ENCODE results near the gene STX11. TPM values are rescaled to one million over a fixed set of nuclear protein-coding genes. Genes with fewer than 3 reads are reported as not detected.

The STX11 gene
- total RNA-seq, 4 donors from 2014 or later = 0.62 to 11.0 (median 6.4) TPM

DNA sequence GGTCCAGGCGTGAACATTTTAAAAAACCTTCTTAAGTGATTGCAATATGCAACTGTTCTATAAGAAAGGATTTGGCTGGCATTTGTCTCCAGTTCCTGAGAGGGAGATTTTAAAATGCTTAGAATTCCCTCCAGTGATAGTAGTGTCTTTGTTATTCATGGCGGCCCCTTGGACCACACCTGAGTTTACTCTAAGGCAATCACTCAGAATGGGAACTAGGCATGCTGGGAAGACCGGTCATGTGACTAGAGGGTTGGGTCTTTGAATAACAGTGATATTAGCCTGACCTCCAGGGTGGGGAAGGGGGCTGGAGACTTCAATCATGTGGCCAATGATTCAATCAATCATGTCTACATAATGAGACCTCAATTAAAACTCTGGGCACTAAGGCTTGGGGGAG lies 84.1 kb downstream of the STX11 start:
- H3K27me3 ChIP-seq = no peaks in the 10 kb centered on the region
- TF ChIP-seq POLR2AphosphoS5 (IDR thresholded peaks at IDR 0.05) = no peak
- TF ChIP-seq POLR2A (IDR thresholded peaks at IDR 0.05) = no peak
- TF ChIP-seq, protein P1, sequence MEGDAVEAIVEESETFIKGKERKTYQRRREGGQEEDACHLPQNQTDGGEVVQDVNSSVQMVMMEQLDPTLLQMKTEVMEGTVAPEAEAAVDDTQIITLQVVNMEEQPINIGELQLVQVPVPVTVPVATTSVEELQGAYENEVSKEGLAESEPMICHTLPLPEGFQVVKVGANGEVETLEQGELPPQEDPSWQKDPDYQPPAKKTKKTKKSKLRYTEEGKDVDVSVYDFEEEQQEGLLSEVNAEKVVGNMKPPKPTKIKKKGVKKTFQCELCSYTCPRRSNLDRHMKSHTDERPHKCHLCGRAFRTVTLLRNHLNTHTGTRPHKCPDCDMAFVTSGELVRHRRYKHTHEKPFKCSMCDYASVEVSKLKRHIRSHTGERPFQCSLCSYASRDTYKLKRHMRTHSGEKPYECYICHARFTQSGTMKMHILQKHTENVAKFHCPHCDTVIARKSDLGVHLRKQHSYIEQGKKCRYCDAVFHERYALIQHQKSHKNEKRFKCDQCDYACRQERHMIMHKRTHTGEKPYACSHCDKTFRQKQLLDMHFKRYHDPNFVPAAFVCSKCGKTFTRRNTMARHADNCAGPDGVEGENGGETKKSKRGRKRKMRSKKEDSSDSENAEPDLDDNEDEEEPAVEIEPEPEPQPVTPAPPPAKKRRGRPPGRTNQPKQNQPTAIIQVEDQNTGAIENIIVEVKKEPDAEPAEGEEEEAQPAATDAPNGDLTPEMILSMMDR (IDR thresholded peaks at IDR 0.05) = no peak
- TF ChIP-seq EP300 (IDR thresholded peaks at IDR 0.05) = no peak
- H3K27ac ChIP-seq = no peak overlapping the region
- no peaks in the 10 kb centered on the region for H3K36me3 ChIP-seq
- ATAC-seq = no peak
- 69 to 87% methylated on average over 3 of the region's 3 CpGs for WGBS, 2 donors (ENCODE audit: low coverage in 1 of 2)
- H3K4me1 ChIP-seq = peaks cover 0 to 14% (median 0%) of the 10 kb centered on the region in 3 donors
- H3K9me3 ChIP-seq = no peaks in the 10 kb centered on the region
- H3K4me3 ChIP-seq = no peak overlapping the region

DNA sequence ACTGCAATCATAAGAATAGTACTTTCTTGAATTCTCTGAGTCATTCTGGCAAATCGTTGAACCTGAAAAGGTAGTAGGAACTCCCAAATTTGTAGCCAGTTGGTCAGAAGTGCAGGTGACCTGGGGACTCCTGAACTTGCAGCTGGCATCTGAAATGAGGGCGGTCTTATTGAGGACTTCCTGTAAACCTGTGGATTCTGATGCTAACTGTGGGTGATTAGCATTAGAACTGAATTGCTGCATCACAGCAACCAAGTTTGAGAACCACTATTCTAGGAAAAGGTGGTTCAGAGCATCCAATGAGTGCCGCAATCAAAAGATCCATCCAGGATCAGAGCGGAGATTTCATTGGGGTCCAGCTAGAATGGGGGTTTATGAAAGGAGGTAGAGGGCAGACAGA lies 84.6 kb downstream of the STX11 start:
- ATAC-seq = no peak
- TF ChIP-seq, protein P1 (IDR thresholded peaks at IDR 0.05) = no peak
- TF ChIP-seq POLR2AphosphoS5 (IDR thresholded peaks at IDR 0.05) (no peak), EP300 (IDR thresholded peaks at IDR 0.05) (no peak), POLR2A (IDR thresholded peaks at IDR 0.05) (no peak)
- WGBS, 2 donors (ENCODE audit: low coverage in 1 of 2) = 67 to 100% methylated on average over 1 to 3 of the region's 4 CpGs

More for the DNA sequence above, 84.6 kb downstream of the STX11 start:
- H3K36me3 ChIP-seq = no peaks in the 10 kb centered on the region
- H3K27ac ChIP-seq = no peak overlapping the region
- no peaks in the 10 kb centered on the region for H3K27me3 ChIP-seq
- no peak overlapping the region for H3K4me3 ChIP-seq
- no peaks in the 10 kb centered on the region for H3K9me3 ChIP-seq
- peaks cover 0 to 14% (median 0%) of the 10 kb centered on the region in 3 donors for H3K4me1 ChIP-seq

Other genes starting within 250 kb of the STX11 start
- 10 to 100 TPM; 13.2 to 26.3 (median 17.5) TPM for gene PLAGL1, start 142.3 kb upstream of the STX11 start, total RNA-seq
- 100 to 1,000 TPM; 102 to 123 (median 116) TPM for gene SF3B5, start 54.9 kb upstream of the STX11 start, total RNA-seq
- gene UTRN, start 134.8 kb downstream of the STX11 start, total RNA-seq = 100 to 1,000 TPM in 3 of 4 donors, 10 to 100 TPM in 1; 95.9 to 251 (median 139) TPM

Data from gastroesophageal sphincter (tissue), 4 donors.